ENCODE measurements around the gene ITPK1. TPM values are rescaled to one million over a fixed set of nuclear protein-coding genes. Genes with fewer than 3 reads are reported as not detected.

ITPK1 gene
- total RNA-seq, 2 experiments from 2014 or later = 17.8 to 34.7 TPM

- H4K20me1 ChIP-seq (ENCODE audit: insufficient read depth, low read length) = no peaks in the 10 kb centered on the region
- no peaks in the 10 kb centered on the region for H3K4me1 ChIP-seq (ENCODE audit: insufficient read depth, low read length, poor library complexity, severe bottlenecking)
- intact Hi-C loops (cut with micrococcal nuclease; ENCODE audit: unreplicated experiment) = no loop called here
- BruUV-seq (replicated peaks) = no TSS peak
- ChIA-PET CTCF (ENCODE audit: unreplicated experiment) (no interaction called here), POLR2A (no interaction called here)
- H3K79me2 ChIP-seq (ENCODE audit: insufficient read depth, low read depth, low read length) = no peaks in the 10 kb centered on the region
- no peaks in the 10 kb centered on the region for H3K9me2 ChIP-seq (ENCODE audit: insufficient read depth, low read length)
- no peak overlapping the region for H3K4me2 ChIP-seq (ENCODE audit: low read length)
- H3K36me3 ChIP-seq (ENCODE audit: insufficient read depth, low read length) = no peaks in the 10 kb centered on the region
- H3K27ac ChIP-seq (ENCODE audit: low read depth, low read length, poor library complexity, severe bottlenecking) = no peak overlapping the region
- H3K4me3 ChIP-seq (ENCODE audit: low read depth, low read length, poor library complexity, severe bottlenecking) = no peak overlapping the region
- H2AFZ ChIP-seq (ENCODE audit: low read length) = no peak overlapping the region
- 0 out of 2 replicates have a peak, but pooled peaks cover 6% of the 10 kb centered on the region for H3K9me3 ChIP-seq (ENCODE audit: low read length)
- TF ChIP-seq EZH2phosphoT487 (IDR thresholded peaks at IDR 0.05; ENCODE audit: borderline replicate concordance, low read depth, low read length) = no peak
- no peak for TF ChIP-seq CTCF (conservative IDR thresholded peaks at IDR 0.05; ENCODE audit: low read length)
- DNase-seq (ENCODE audit: low spot score) = no peak
Measured at GRCh38 chr14:92984082-92984788, 131.5 kb downstream of the ITPK1 start.

- DNase-seq (ENCODE audit: low spot score) = no peak
- CTCF ChIA-PET (ENCODE audit: unreplicated experiment) = no interaction called here
Measured at GRCh38 chr14:92982956-92983355, 132.8 kb downstream of the ITPK1 start.

More at GRCh38 chr14:92982956-92983355, 132.8 kb downstream of the ITPK1 start:
- Histone ChIP-seq H2AFZ (ENCODE audit: low read length) (no peak overlapping the region), H3K79me2 (ENCODE audit: insufficient read depth, low read depth, low read length) (no peaks in the 10 kb centered on the region), H3K9me3 (ENCODE audit: low read length) (peaks cover 18% of the 10 kb centered on the region; the same call in 1 of the 2 replicates), H3K9me2 (ENCODE audit: insufficient read depth, low read length) (no peaks in the 10 kb centered on the region), H4K20me1 (ENCODE audit: insufficient read depth, low read length) (no peaks in the 10 kb centered on the region), H3K4me1 (ENCODE audit: insufficient read depth, low read length, poor library complexity, severe bottlenecking) (no peaks in the 10 kb centered on the region), H3K27ac (ENCODE audit: low read depth, low read length, poor library complexity, severe bottlenecking) (no peak overlapping the region), H3K4me3 (ENCODE audit: low read depth, low read length, poor library complexity, severe bottlenecking) (no peak overlapping the region), H3K4me2 (ENCODE audit: low read length) (no peak overlapping the region), H3K36me3 (ENCODE audit: insufficient read depth, low read length) (no peaks in the 10 kb centered on the region)
- POLR2A ChIA-PET = no interaction called here
- intact Hi-C loops (cut with micrococcal nuclease; ENCODE audit: unreplicated experiment) = no loop called here
- no peak for TF ChIP-seq CTCF (conservative IDR thresholded peaks at IDR 0.05; ENCODE audit: low read length)
- no peak for TF ChIP-seq EZH2phosphoT487 (IDR thresholded peaks at IDR 0.05; ENCODE audit: borderline replicate concordance, low read depth, low read length)
- no TSS peak for BruUV-seq (replicated peaks)

Data from OCI-LY7 (cell line).